ENCODE measurements around the gene TTC5.

DNA sequence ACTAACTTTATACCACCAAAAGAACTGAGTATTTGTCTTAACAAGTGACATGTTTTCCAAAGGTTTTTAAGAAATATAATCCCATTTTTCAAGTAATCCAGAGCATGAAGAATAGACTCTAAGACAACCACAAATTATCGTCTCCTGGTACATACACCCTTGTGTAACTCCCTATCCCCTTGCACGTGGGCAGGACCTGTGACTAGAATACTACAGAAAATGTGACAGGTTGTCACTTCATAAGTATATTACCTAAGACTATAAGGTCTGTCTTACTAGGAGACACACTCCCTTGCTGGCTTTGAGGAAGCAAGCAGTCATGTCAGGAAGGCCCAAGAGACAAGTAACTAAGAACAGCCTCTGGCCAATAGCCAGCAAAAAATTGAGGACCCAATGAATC lies 8.3 kb upstream of the TTC5 start:
- TF ChIP-seq, protein P1, sequence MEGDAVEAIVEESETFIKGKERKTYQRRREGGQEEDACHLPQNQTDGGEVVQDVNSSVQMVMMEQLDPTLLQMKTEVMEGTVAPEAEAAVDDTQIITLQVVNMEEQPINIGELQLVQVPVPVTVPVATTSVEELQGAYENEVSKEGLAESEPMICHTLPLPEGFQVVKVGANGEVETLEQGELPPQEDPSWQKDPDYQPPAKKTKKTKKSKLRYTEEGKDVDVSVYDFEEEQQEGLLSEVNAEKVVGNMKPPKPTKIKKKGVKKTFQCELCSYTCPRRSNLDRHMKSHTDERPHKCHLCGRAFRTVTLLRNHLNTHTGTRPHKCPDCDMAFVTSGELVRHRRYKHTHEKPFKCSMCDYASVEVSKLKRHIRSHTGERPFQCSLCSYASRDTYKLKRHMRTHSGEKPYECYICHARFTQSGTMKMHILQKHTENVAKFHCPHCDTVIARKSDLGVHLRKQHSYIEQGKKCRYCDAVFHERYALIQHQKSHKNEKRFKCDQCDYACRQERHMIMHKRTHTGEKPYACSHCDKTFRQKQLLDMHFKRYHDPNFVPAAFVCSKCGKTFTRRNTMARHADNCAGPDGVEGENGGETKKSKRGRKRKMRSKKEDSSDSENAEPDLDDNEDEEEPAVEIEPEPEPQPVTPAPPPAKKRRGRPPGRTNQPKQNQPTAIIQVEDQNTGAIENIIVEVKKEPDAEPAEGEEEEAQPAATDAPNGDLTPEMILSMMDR (IDR thresholded peaks at IDR 0.05; ENCODE audit: low read length), result no peak
- TF ChIP-seq EZH2 (optimal IDR thresholded peaks at IDR 0.05; ENCODE audit: low read depth, low read length) (no peak), EZH2phosphoT487 (IDR thresholded peaks at IDR 0.05; ENCODE audit: low read length) (no peak)

All from MM.1S (cell line).